GM18868 (cell line): ENCODE data around the gene ZNF107.

ENCODE experiments used
- ATAC-seq: cut with Tn5 transposase; IDR thresholded peaks from one replicate; pipeline ENCODE4 v1.9.1; 2021; ENCODE audit warnings: mild to moderate bottlenecking, moderate library complexity; ENCODE audit not compliant: unreplicated experiment

ZNF107 gene

GRCh38 chr7:64665980-64666662 is at the start of gene ZNF107:
ZNF107 (plus strand) TSS chr7:64666133; CDS start chr7:64666283, 150 bp downstream.
- peak; percentile 95 for ATAC-seq

DNA sequence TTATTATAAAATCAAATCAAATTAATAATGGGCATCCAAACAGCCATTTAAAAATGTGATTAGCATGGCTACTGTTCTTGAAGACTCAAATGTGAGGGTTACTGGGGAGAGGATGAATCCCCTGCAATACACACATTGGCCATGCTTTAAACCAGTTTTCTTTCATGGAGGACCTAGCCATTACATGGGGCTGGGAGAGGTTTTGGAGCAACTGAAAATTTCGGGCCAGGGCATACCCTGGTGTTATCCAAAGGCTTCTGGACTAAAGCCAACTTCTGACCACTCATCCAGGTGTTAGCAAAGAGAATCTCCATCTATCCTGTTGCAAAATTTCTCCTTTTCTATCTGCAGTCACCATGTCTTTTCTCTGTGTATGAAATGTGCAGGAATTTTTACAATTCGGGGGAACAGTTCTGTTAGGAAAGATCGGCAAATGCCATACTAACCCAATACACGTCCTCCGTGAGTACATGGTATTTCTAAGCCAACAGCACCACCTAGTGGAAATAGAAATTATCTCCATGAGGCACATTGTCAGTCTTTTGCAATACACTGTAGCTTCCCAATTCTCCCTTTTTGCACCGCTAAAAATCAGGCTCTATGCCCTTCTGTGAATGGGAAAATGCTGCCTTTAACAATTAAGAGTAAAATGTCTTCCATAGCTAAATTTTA is 47.0 kb upstream of the ZNF107 start:
- ATAC-seq = no peak

DNA sequence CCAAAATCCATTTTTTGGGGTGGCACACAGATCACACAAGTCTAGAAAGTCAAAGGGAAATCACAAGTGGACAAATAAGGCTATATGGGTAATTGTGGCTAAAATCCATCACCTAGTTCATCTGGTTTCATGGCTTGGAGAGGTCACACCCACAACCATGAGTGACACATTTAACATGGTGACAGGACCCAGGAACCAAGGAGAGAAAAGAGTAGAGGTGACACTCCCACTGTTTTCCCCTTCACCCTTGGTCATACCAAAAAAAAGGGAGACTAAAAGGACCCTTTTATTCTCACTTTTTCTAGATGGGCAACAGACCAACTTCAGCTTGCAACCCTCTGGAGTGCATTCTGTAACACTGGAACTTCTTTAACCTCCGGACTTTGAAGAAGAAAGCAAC is 46.2 kb upstream of the ZNF107 start:
- ATAC-seq = no peak

- ATAC-seq = no peak
These were observed 44.3 kb upstream of the ZNF107 start for GRCh38 chr7:64621656-64622055.

- ATAC-seq = peak; percentile 38
These were observed 40.5 kb upstream of the ZNF107 start for GRCh38 chr7:64625114-64626082.

DNA sequence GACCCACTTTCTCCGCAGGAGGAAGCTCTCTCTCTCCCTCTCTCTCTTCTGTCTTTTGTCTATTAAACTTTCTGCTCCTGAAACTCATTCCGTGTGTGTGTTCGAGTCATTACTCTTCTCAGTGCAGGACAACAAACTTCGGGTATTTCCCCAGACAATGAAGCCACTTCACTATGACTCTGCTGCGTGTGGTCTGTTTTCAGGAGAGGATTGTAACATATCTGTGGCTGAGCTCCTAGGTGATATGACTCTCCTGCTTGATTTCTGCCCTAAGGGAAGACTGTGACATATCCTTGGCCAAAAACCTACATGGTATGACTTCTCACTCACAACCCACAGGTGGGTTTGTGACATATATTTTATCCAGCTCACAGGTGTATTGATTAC is 39.9 kb upstream of the ZNF107 start:
- ATAC-seq = peak; percentile 60

- ATAC-seq = no peak
These were observed 39.4 kb upstream of the ZNF107 start for GRCh38 chr7:64626557-64626956.

- ATAC-seq = no peak
These were observed 37.7 kb upstream of the ZNF107 start for GRCh38 chr7:64628192-64628591.

DNA sequence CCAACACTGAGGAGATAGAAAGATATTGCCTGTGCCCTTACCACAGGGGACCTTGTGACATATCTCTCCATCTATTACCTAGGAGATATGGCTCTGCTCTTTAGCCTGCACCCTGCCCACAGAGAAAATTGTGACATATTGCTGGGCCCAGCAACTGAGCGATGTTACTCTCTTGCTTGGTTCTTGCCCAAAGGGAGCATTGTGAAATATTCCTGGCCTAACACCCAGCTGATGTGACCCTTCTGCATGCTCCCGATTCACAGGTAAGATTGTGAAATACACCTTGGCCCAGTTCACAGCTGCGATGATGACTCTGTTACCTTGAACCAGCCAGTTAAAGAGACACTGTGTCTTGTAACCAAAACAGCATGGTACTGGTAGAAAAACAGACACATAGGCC is 37.2 kb upstream of the ZNF107 start:
- ATAC-seq = no peak

- peak; percentile 62 for ATAC-seq
These were observed 35.4 kb upstream of the ZNF107 start for GRCh38 chr7:64630496-64630895.

GRCh38 chr7:64632029-64632428 is 33.9 kb upstream of the ZNF107 start:
- no peak for ATAC-seq

DNA sequence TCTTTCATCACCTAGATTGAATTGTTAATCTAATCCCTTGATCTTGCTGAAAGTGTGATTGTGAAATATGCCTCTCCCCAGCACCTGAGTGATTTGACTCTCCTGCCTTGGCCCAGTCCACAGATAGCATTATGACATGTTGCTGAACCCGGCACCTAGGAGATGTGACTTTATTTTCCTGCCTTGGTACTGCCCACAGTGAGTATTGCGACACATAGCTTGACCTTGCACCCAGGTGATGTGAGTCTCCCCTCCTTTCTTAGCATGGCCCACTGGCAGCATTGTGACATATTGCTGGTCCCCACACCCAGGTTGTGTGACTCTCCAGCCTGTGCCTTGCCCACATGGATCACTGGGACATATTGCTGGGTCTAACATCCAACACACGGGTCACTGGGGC is 32.5 kb upstream of the ZNF107 start:
- no peak for ATAC-seq

DNA sequence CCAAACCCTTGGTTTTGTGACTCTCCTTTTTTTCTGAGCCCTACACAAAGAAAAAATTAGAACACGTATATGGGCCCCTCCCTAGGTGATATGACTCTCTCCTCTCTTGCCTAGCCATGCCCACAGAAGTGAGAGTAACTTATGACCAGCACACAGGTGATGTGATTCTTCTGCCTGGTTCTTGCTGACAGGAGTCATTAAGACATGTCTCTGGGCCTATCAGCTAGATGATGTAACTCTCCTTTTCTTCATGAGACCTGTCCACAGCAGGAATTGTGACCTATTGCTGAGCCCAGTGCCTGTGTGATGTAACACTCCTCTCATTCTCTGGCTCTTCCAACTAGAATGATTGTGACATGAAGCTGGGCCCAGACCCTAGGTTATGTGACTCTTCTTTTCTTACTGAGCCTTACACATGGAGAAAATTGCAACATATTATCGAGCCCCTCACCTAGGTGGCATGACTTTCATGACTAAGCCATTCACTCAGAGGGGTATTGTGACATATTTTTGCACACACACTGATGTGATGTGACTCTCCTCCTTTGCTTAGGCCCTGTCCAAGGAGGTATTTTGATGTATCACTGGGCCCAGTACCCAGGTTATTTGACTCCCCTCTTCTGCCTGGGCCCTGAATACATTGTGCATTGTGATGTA is 31.4 kb upstream of the ZNF107 start:
- ATAC-seq = no peak

DNA sequence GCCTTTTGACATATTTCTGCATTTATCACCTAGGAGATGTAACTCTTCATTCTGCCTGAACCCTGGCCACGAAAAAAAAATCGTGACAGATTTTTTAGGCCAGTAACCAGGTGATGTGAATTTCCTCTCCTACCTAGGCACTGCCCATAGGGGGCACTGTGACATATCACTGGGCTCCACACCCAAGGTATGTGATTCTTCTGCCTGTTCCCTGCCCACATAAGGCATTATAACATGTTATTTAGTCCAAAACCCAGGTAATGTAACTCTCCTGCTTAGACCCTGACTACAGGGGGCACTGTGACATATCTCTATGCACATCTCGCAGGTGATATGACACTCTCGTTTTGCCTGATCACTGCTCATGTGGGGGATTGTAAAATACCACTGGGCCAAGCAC is 29.5 kb upstream of the ZNF107 start:
- no peak for ATAC-seq

- ATAC-seq = no peak
These were observed 28.1 kb upstream of the ZNF107 start for GRCh38 chr7:64637521-64638445.

DNA sequence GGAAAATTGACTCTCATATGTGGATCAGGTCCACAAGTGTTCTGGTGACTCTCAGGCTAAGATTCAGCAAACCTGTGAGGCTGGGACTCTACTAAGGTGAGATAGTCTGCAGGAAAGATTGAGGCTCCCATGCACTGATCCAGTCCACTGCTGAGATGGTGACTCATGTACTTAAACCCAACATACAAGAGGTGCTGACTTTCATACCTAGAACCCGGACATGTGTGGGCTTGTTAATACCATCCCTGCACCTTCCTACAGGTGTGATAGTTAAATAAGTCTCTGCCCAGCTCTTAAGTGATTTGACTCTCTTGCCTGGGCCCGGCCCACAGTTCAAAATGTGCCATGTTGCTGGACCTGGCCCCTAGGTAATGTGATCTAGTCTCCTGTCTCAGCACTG is 27.1 kb upstream of the ZNF107 start:
- ATAC-seq = no peak

DNA sequence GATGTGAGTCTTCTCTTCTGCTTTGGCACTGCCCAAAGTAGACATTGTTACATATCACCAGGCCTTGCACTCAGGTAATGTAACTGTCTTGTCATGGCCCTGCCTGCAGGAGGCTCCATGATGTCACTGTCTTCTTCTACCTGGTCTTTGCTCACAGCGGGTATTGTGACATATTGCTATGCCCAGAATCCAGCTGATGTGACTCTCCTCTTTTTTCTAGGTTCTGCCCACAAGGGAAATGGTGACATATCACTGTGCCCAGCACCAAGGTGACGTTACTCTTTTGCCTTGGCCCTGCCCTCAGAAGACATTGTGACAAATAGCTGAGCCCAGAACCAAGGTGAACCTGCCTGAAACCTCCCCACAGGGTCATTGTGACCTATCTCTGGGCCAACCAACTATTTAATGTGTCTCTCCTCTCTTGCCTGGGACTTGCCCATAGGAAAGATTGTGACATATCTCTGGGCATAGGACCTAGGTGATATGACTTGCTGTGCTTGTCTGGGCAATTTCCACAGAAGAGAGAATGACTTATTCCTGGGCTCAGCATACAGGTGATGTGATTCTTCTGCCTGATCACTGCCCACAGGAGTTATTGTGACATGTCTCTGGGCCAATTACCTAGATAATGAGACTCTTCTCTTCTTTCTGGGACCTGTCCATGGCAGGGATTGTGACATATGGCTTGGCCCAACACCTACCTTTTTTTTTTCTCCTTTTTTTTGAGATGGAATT is 26.5 kb upstream of the ZNF107 start:
- no peak for ATAC-seq

DNA sequence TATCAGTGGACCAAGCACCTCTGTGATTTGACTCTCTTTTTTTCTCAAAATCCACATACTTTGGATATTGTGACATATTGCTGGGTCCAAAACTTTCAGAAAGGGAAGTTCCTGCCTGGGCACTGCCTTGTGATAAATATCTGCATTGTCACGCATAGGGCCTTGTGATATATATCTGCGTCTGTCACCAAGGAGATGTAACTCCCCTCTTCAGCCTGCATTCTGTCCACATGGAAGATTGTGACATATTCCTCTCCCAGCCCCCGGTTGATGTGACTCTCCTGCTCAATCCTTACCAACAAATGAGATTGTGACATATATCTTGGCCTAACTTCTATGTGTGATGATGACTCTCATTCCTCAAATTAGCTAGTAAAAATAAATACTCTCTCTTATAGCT is 25.4 kb upstream of the ZNF107 start:
- ATAC-seq = no peak

- no peak for ATAC-seq
These were observed 23.9 kb upstream of the ZNF107 start for GRCh38 chr7:64642046-64642445.
